Ectodermal cell (in vitro differentiated cells): ENCODE results near the gene SKP2. TPM values are rescaled to one million over a fixed set of nuclear protein-coding genes. Genes with fewer than 3 reads are reported as not detected.
A peak's percentile ranks its signal among the peaks of the same experiment; 100 is the strongest.
"Not testable (repeated sequence)": the region's sequence is repeated elsewhere in the genome, so short reads cannot be mapped to it uniquely, and the experiment has no call there.

Experiments used
- H3K27ac ChIP-seq: 2 replicates; pipeline ENCODE4 v1.7.0; 2013; ENCODE audit warnings: mild to moderate bottlenecking, low read depth, low read length; ENCODE audit not compliant: insufficient read depth, poor library complexity, severe bottlenecking
- H3K27me3 ChIP-seq: 2 replicates; pipeline ENCODE4 v1.7.0; 2013; ENCODE audit warnings: mild to moderate bottlenecking, low read length; ENCODE audit not compliant: insufficient read depth, control insufficient read depth, poor library complexity, severe bottlenecking
- H3K36me3 ChIP-seq: one replicate; pipeline ENCODE4 v1.7.0; 2013; ENCODE audit warnings: low read length; ENCODE audit not compliant: control insufficient read depth, insufficient read depth
- H3K4me1 ChIP-seq: one replicate; pipeline ENCODE4 v1.7.0; 2013; ENCODE audit warnings: low read length; ENCODE audit not compliant: control insufficient read depth, insufficient read depth
- H3K4me3 ChIP-seq: 2 replicates; pipeline ENCODE4 v1.7.0; 2013; ENCODE audit warnings: low read depth, low read length, control low read depth; ENCODE audit not compliant: insufficient read depth
- H3K9me3 ChIP-seq: 2 replicates; pipeline ENCODE4 v1.7.0; 2013; ENCODE audit warnings: mild to moderate bottlenecking, low read length, moderate library complexity; ENCODE audit not compliant: control insufficient read depth
- WGBS, 2 experiments: methylation state at CpG; one replicate each; pipeline ENCODE4 v1.1.7; 2013; ENCODE audit warnings: missing lambda C conversion rate in 2 of 2; 5-methylcytosine and 5-hydroxymethylcytosine counted together
- polyA plus RNA-seq, 4 experiments: library from polyadenylated mRNA; stranded (reverse); fragments of 50-300 nt; gene quantifications; one replicate each; pipeline ENCODE4 v1.2.3, GENCODE V29; 2013

The SKP2 gene
- polyA plus RNA-seq (2013, experiment 1 of 4) = 90.0 TPM
- polyA plus RNA-seq (2013, experiment 2 of 4) = 84.8 TPM
- 66.8 TPM for polyA plus RNA-seq (2013, experiment 3 of 4)
- polyA plus RNA-seq (2013, experiment 4 of 4) = 70.3 TPM

GRCh38 chr5:36151434-36152323 is at the start of gene SKP2, which contains the start of gene LMBRD2:
TSS of gene SKP2 (plus strand) at chr5:36152111. CDS start at chr5:36152263, 152 bp downstream.
TSS of gene LMBRD2 (minus strand) at chr5:36151887. CDS start at chr5:36143349, 8,538 bp downstream.
- H3K4me3 ChIP-seq = peak within 1 kb of the TSS; percentile 89
- no peaks in the 10 kb centered on the region for H3K27me3 ChIP-seq
- WGBS, 2 experiments = 0% methylated on average over 81 of the region's 81 CpGs
- no peaks in the 10 kb centered on the region for H3K4me1 ChIP-seq
- no peaks in the 10 kb centered on the region for H3K9me3 ChIP-seq
- H3K36me3 ChIP-seq = peaks cover 13% of the 10 kb centered on the region
- no peak within 1 kb of the TSS for H3K27ac ChIP-seq

DNA sequence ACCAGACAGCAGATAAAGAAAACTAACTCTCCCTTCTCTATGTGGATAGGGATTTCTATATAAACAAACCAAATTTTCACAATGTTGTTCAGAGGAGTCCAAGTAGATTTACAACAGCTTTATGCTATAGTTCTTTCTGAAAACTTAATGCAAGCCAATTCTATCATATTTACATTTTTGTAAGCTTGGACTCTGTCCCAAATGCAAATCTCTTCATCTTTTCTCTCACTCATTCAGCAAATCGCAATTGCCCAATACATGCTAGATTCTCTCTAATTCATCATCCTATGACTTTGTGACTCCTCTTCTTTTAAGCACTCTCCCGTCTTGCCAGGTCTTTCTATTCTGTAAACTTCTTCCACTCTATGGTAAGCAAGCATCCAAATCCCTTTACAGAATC is 46.1 kb upstream of the SKP2 start:
- Histone ChIP-seq H3K36me3 (peaks cover 3% of the 10 kb centered on the region), H3K27ac (no peak overlapping the region), H3K9me3 (no peaks in the 10 kb centered on the region), H3K4me3 (no peak overlapping the region), H3K4me1 (no peaks in the 10 kb centered on the region), H3K27me3 (no peaks in the 10 kb centered on the region)
- WGBS, 2 experiments = 89 to 91% methylated on average over 2 of the region's 2 CpGs

DNA sequence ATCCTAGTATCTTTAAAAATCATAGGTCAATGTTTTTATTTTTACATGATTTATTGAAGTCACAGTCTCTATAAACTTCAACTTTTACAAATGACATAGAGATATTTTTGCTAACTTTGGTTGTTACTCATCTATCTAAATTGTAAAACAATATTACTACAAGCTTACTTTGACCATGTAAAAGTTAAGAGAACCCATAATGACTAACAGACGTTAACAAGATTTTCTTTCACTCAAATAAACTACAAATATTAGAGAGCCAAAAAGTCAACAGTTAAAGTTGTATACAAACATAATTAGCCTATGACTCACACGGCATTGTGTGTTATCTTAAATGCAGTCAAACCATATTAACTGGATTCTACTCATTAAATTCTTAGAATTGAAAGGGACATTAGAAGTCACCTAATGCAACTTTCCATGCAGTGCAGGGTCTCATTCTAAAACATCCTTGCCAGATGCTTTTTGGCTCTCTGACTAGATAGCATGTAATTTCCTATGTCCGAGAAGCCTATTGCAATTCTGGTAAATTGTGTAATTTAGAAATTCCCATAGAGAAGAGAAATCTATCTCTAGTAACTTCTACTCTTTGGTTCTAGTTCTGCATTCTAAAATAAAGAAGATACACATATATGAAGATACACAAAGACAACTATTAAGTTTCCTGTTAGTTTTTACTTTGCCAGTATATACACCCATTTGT is 43.0 kb upstream of the SKP2 start:
- no peak overlapping the region for H3K4me3 ChIP-seq

DNA sequence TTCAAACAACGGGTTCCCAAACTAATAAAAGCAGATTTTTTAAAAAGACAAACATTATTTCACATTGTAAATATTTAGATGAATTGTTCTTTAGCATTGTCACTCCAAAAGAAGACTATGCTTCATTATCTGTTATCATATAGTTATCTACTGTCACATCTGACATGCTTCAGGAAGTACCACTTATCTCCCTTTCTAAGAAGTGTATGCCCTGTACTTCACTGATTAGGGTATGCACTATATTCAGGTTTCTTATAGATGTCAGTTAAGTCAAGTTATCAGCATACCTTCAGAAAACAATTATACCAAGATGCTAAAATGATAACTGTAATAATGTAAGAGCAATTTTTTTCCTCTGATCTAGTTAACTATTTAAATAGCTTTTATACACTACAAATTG is 40.7 kb upstream of the SKP2 start:
- Histone ChIP-seq H3K9me3 (no peaks in the 10 kb centered on the region), H3K36me3 (peaks cover 3% of the 10 kb centered on the region), H3K4me3 (no peak overlapping the region), H3K27ac (no peak overlapping the region), H3K27me3 (no peaks in the 10 kb centered on the region), H3K4me1 (no peaks in the 10 kb centered on the region)
- 100% methylated on average over 1 of the region's 1 CpG; no CpG with 5 or more reads in 1 of the 2 experiments for WGBS, 2 experiments

More for the DNA sequence above, 43.0 kb upstream of the SKP2 start:
- H3K9me3 ChIP-seq = no peaks in the 10 kb centered on the region
- 83 to 93% methylated on average over 2 of the region's 3 CpGs for WGBS, 2 experiments
- H3K36me3 ChIP-seq = peaks cover 3% of the 10 kb centered on the region
- H3K4me1 ChIP-seq = no peaks in the 10 kb centered on the region
- no peaks in the 10 kb centered on the region for H3K27me3 ChIP-seq
- no peak overlapping the region for H3K27ac ChIP-seq

DNA sequence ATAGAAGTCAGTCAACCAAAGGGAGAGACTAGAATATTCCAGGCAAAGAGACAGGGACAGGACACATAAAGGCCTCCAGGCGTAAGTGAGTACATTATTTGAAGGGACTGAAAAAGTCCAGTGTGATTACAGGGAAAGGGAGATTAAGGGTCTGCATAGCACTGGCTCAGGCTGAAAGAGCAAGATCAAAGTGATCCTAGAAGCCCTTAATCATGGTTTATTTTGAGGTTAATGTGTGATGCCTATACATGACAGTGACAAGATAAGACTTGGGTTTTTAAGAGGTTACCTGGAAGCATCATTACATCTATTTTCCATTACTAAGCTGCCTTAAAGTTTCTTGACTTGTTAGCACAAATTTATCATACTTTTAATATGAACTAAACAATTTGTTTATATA is 26.0 kb upstream of the SKP2 start:
- 92 to 96% methylated on average over 1 of the region's 1 CpG for WGBS, 2 experiments
- Histone ChIP-seq H3K27ac (no peak overlapping the region), H3K9me3 (no peaks in the 10 kb centered on the region), H3K4me1 (no peaks in the 10 kb centered on the region), H3K36me3 (no peaks in the 10 kb centered on the region), H3K27me3 (no peaks in the 10 kb centered on the region), H3K4me3 (no peak overlapping the region)

DNA sequence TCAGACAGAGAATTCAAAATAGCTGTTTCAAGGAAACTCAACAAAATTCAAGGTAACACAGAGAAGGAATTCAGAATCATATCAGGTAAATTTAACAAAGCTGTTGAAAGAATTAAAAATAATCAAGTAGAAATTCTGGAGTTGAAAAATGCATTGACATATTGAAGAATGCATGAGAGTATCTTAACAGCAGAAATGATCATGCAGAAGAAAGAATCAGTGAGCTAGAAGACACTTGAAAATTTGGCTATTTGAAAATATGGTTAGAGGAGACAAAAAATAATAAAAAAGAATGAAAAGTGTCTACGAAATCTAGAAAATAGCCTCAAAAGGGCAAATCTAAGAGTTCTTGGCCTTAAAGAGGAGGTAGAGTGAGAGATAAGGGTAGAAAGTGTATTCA is 23.1 kb upstream of the SKP2 start:
- 92 to 95% methylated on average over 1 of the region's 1 CpG for WGBS, 2 experiments
- H3K4me3 ChIP-seq = no peak overlapping the region
- no peak overlapping the region for H3K27ac ChIP-seq
- no peaks in the 10 kb centered on the region for H3K36me3 ChIP-seq
- no peaks in the 10 kb centered on the region for H3K27me3 ChIP-seq
- no peaks in the 10 kb centered on the region for H3K9me3 ChIP-seq
- H3K4me1 ChIP-seq = no peaks in the 10 kb centered on the region

- H3K27me3 ChIP-seq, H3K4me1 ChIP-seq, H3K9me3 ChIP-seq, H3K4me3 ChIP-seq, H3K36me3 ChIP-seq, H3K27ac ChIP-seq: not testable (repeated sequence)
- WGBS, 2 experiments = 93 to 97% methylated on average over 3 to 4 of the region's 5 CpGs
These were observed 22.2 kb upstream of the SKP2 start for GRCh38 chr5:36129666-36130065.

GRCh38 chr5:36133009-36133408 is 18.9 kb upstream of the SKP2 start:
- not testable (repeated sequence) for H3K36me3 ChIP-seq, H3K27me3 ChIP-seq
- 88 to 100% methylated on average over 1 of the region's 1 CpG for WGBS, 2 experiments

DNA sequence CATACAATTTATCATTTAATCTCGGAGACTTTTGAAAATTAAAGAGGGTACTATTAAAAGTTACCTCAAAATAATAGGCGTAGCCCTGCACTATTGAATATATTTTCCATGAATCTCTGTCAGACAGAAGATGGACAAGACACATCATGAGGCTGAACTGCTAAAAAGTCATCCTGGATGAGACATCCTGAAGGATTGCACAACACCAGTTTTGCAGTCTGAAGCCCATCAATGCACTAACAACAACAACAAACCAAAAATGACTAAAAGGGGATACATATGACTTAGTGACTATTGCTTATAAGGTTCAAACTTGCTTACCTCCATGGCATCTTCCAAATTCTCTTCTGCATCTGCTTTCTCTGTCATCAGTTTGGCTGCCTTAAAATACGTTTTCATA is 15.9 kb upstream of the SKP2 start:
- no peaks in the 10 kb centered on the region for H3K4me1 ChIP-seq
- H3K9me3 ChIP-seq = no peaks in the 10 kb centered on the region
- no peaks in the 10 kb centered on the region for H3K36me3 ChIP-seq
- 86 to 96% methylated on average over 3 of the region's 3 CpGs for WGBS, 2 experiments
- H3K27ac ChIP-seq = no peak overlapping the region
- no peak overlapping the region for H3K4me3 ChIP-seq
- no peaks in the 10 kb centered on the region for H3K27me3 ChIP-seq

More at GRCh38 chr5:36133009-36133408, 18.9 kb upstream of the SKP2 start:
- not testable (repeated sequence) for H3K4me3 ChIP-seq, H3K4me1 ChIP-seq, H3K9me3 ChIP-seq, H3K27ac ChIP-seq

GRCh38 chr5:36136581-36136980 is 15.3 kb upstream of the SKP2 start:
- H3K4me1 ChIP-seq = no peaks in the 10 kb centered on the region
- no peak overlapping the region for H3K4me3 ChIP-seq
- H3K27ac ChIP-seq = no peak overlapping the region
- H3K9me3 ChIP-seq = no peaks in the 10 kb centered on the region
- H3K36me3 ChIP-seq = no peaks in the 10 kb centered on the region
- no peaks in the 10 kb centered on the region for H3K27me3 ChIP-seq
